ENCODE results near the gene APLN. TPM values are rescaled to one million over a fixed set of nuclear protein-coding genes. Genes with fewer than 3 reads are reported as not detected.
A peak's percentile ranks its signal among the peaks of the same experiment; 100 is the strongest.

The APLN gene
- total RNA-seq, 1 experiment from 2014 or later = not detected

DNA sequence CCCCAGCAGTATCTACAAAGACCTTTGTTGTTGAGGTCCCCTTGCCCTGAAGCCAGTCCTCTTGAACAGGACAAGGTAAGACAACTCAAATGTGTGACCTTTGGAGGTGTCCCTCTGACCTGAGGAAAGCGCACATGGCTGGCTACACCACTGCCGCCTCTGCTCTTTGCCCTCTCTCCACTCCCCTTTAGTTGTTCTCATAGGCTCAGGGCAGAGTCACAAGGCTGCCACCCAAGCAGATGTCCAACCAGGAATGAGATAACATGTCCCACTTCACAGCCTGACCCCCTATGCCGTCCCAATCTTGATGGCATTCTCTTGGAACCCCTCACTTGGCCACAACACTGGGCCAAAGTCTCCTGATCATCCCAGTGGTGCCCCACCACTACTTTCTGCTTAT is 46.3 kb downstream of the APLN start:
- Histone ChIP-seq H3K27ac (ENCODE audit: low read length) (no peak overlapping the region), H3K4me2 (ENCODE audit: low read depth, low read length, poor library complexity, severe bottlenecking) (no peak overlapping the region), H3K4me1 (ENCODE audit: low read length) (peaks cover 13% of the 10 kb centered on the region), H4K20me1 (ENCODE audit: insufficient read depth, low read depth, low read length) (no peaks in the 10 kb centered on the region), H3K27me3 (ENCODE audit: low read length) (no peaks in the 10 kb centered on the region), H3K4me3 (ENCODE audit: low read length) (no peak overlapping the region), H2AFZ (ENCODE audit: low read length) (no peak overlapping the region), H3K9ac (ENCODE audit: low read length) (no peak overlapping the region), H3K9me2 (replicated peaks; ENCODE audit: insufficient read depth, low read length) (no peaks in the 10 kb centered on the region), H3K79me2 (ENCODE audit: low read length) (no peaks in the 10 kb centered on the region), H3K9me3 (ENCODE audit: low read length) (no peaks in the 10 kb centered on the region), H3K36me3 (ENCODE audit: insufficient read depth, low read length) (no peaks in the 10 kb centered on the region)
- DNase-seq = no peak

DNA sequence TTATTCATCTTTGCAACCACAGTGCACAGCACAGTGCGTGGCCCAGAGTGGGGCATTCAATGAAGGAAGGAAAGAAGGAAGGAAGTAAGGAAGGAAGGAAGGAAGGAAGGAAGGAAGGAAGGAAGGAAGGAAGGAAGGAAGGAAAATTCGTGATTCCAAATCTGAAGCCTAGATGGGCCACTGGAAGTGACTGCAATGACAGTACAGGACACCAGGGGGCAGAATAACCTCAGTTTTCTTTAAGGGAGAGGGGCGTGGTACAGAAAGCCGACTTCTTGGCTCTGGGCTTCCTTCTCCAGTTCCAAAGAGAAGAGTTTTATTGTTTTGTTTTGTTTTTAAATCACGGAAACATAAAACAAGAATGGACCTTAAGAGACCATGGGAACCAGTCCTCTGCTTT is 47.8 kb downstream of the APLN start:
- peak; percentile 85 for DNase-seq
- no peak overlapping the region for H3K9ac ChIP-seq (ENCODE audit: low read length)
- no peak overlapping the region for H3K27ac ChIP-seq (ENCODE audit: low read length)
- H4K20me1 ChIP-seq (ENCODE audit: insufficient read depth, low read depth, low read length) = no peaks in the 10 kb centered on the region
- H3K9me2 ChIP-seq (replicated peaks; ENCODE audit: insufficient read depth, low read length) = no peaks in the 10 kb centered on the region
- no peak overlapping the region; the same call in 1 of the 2 replicates for H2AFZ ChIP-seq (ENCODE audit: low read length)
- H3K27me3 ChIP-seq (ENCODE audit: low read length) = no peaks in the 10 kb centered on the region
- peaks cover 13% of the 10 kb centered on the region for H3K4me1 ChIP-seq (ENCODE audit: low read length)
- no peaks in the 10 kb centered on the region for H3K79me2 ChIP-seq (ENCODE audit: low read length)
- no peak overlapping the region for H3K4me3 ChIP-seq (ENCODE audit: low read length)
- no peaks in the 10 kb centered on the region for H3K9me3 ChIP-seq (ENCODE audit: low read length)
- H3K36me3 ChIP-seq (ENCODE audit: insufficient read depth, low read length) = no peaks in the 10 kb centered on the region
- no peak overlapping the region for H3K4me2 ChIP-seq (ENCODE audit: low read depth, low read length, poor library complexity, severe bottlenecking)

GRCh38 chrX:129600981-129601424 is 53.8 kb downstream of the APLN start:
- H3K4me2 ChIP-seq (ENCODE audit: low read depth, low read length, poor library complexity, severe bottlenecking) = no peak overlapping the region
- no peaks in the 10 kb centered on the region for H4K20me1 ChIP-seq (ENCODE audit: insufficient read depth, low read depth, low read length)
- no peak overlapping the region for H3K9ac ChIP-seq (ENCODE audit: low read length)
- H3K9me3 ChIP-seq (ENCODE audit: low read length) = no peaks in the 10 kb centered on the region
- H3K79me2 ChIP-seq (ENCODE audit: low read length) = no peaks in the 10 kb centered on the region
- DNase-seq = peak; percentile 73
- peaks cover 26% of the 10 kb centered on the region for H3K4me1 ChIP-seq (ENCODE audit: low read length)
- no peak overlapping the region for H3K27ac ChIP-seq (ENCODE audit: low read length)
- no peaks in the 10 kb centered on the region for H3K9me2 ChIP-seq (replicated peaks; ENCODE audit: insufficient read depth, low read length)
- H3K27me3 ChIP-seq (ENCODE audit: low read length) = no peaks in the 10 kb centered on the region
- no peak overlapping the region for H2AFZ ChIP-seq (ENCODE audit: low read length)
- no peak overlapping the region for H3K4me3 ChIP-seq (ENCODE audit: low read length)
- H3K36me3 ChIP-seq (ENCODE audit: insufficient read depth, low read length) = no peaks in the 10 kb centered on the region

- DNase-seq = no peak
- H3K4me3 ChIP-seq (ENCODE audit: low read length) = no peak overlapping the region
- no peak overlapping the region for H3K4me2 ChIP-seq (ENCODE audit: low read depth, low read length, poor library complexity, severe bottlenecking)
- no peak overlapping the region for H3K27ac ChIP-seq (ENCODE audit: low read length)
- no peaks in the 10 kb centered on the region for H3K36me3 ChIP-seq (ENCODE audit: insufficient read depth, low read length)
- H3K9me3 ChIP-seq (ENCODE audit: low read length) = no peaks in the 10 kb centered on the region
- no peaks in the 10 kb centered on the region for H3K27me3 ChIP-seq (ENCODE audit: low read length)
- no peaks in the 10 kb centered on the region for H4K20me1 ChIP-seq (ENCODE audit: insufficient read depth, low read depth, low read length)
- H3K9me2 ChIP-seq (replicated peaks; ENCODE audit: insufficient read depth, low read length) = no peaks in the 10 kb centered on the region
- no peak overlapping the region for H2AFZ ChIP-seq (ENCODE audit: low read length)
- H3K9ac ChIP-seq (ENCODE audit: low read length) = no peak overlapping the region
- no peaks in the 10 kb centered on the region for H3K79me2 ChIP-seq (ENCODE audit: low read length)
- H3K4me1 ChIP-seq (ENCODE audit: low read length) = peaks cover 34% of the 10 kb centered on the region
These were observed 54.8 kb downstream of the APLN start for GRCh38 chrX:129599996-129600395.

DNA sequence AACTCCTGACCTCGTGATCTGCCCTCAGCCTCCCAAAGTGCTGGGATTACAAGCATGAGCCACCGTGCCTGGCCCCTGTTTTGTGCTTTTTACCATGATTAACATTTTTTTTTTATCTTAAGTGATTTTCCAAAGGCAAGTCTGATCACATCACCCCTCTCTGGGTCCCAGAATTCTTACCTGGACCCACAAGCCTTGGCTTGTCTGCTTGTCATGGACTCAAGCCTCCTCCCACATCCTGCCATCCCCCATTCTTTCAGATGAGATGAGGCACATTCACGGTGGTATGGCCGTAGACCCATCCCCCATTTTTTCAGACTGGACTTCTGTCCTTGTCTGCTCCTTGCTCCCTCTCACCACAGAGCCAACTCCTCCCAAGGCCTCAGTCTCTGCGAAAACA is 55.3 kb downstream of the APLN start:
- Histone ChIP-seq H3K4me1 (ENCODE audit: low read length) (peaks cover 29% of the 10 kb centered on the region), H2AFZ (ENCODE audit: low read length) (no peak overlapping the region), H4K20me1 (ENCODE audit: insufficient read depth, low read depth, low read length) (no peaks in the 10 kb centered on the region), H3K36me3 (ENCODE audit: insufficient read depth, low read length) (no peaks in the 10 kb centered on the region), H3K9me2 (replicated peaks; ENCODE audit: insufficient read depth, low read length) (no peaks in the 10 kb centered on the region), H3K79me2 (ENCODE audit: low read length) (no peaks in the 10 kb centered on the region), H3K4me2 (ENCODE audit: low read depth, low read length, poor library complexity, severe bottlenecking) (no peak overlapping the region), H3K27ac (ENCODE audit: low read length) (no peak overlapping the region), H3K27me3 (ENCODE audit: low read length) (no peaks in the 10 kb centered on the region), H3K9me3 (ENCODE audit: low read length) (no peaks in the 10 kb centered on the region), H3K9ac (ENCODE audit: low read length) (no peak overlapping the region), H3K4me3 (ENCODE audit: low read length) (no peak overlapping the region)
- no peak for DNase-seq

DNA sequence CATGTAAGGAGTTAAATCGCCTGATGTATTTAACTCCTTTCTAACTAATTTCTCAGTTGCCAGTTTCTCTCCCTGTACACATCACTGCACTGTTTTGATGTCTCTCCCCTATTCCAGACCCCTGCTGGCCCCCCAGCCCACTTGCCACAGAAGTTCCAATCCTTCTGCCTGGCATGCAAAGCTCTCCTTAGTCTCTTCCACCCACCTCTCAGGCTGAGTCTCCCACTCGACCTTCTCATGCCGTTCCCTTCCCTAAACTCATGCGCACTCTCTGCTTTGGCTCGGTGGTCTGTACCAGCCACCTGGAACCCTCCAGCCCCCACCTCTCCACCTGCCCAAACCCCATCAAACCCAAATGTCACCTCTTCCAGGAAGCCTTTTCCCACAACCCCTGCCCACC is 56.9 kb downstream of the APLN start:
- Histone ChIP-seq H3K4me1 (ENCODE audit: low read length) (peaks cover 21% of the 10 kb centered on the region), H3K27me3 (ENCODE audit: low read length) (no peaks in the 10 kb centered on the region), H3K36me3 (ENCODE audit: insufficient read depth, low read length) (no peaks in the 10 kb centered on the region), H3K4me3 (ENCODE audit: low read length) (no peak overlapping the region), H4K20me1 (ENCODE audit: insufficient read depth, low read depth, low read length) (no peaks in the 10 kb centered on the region), H3K79me2 (ENCODE audit: low read length) (no peaks in the 10 kb centered on the region), H3K27ac (ENCODE audit: low read length) (no peak overlapping the region), H2AFZ (ENCODE audit: low read length) (no peak overlapping the region), H3K4me2 (ENCODE audit: low read depth, low read length, poor library complexity, severe bottlenecking) (no peak overlapping the region), H3K9me2 (replicated peaks; ENCODE audit: insufficient read depth, low read length) (no peaks in the 10 kb centered on the region), H3K9me3 (ENCODE audit: low read length) (no peaks in the 10 kb centered on the region), H3K9ac (ENCODE audit: low read length) (no peak overlapping the region)
- peak; percentile 16 for DNase-seq

- H3K27me3 ChIP-seq (ENCODE audit: low read length) = no peaks in the 10 kb centered on the region
- H3K27ac ChIP-seq (ENCODE audit: low read length) = peak overlapping the region; percentile 84
- peak overlapping the region; percentile 35 for H3K9ac ChIP-seq (ENCODE audit: low read length)
- peak overlapping the region; percentile 14; the same call in 1 of the 2 replicates for H3K4me3 ChIP-seq (ENCODE audit: low read length)
- no peaks in the 10 kb centered on the region for H3K9me3 ChIP-seq (ENCODE audit: low read length)
- no peaks in the 10 kb centered on the region for H3K36me3 ChIP-seq (ENCODE audit: insufficient read depth, low read length)
- H3K9me2 ChIP-seq (replicated peaks; ENCODE audit: insufficient read depth, low read length) = no peaks in the 10 kb centered on the region
- peak overlapping the region; percentile 78; the same call in 1 of the 2 replicates for H2AFZ ChIP-seq (ENCODE audit: low read length)
- H4K20me1 ChIP-seq (ENCODE audit: insufficient read depth, low read depth, low read length) = no peaks in the 10 kb centered on the region
- DNase-seq = peak; percentile 55
- H3K79me2 ChIP-seq (ENCODE audit: low read length) = no peaks in the 10 kb centered on the region
- peaks cover 18% of the 10 kb centered on the region for H3K4me1 ChIP-seq (ENCODE audit: low read length)
- peak overlapping the region; percentile 47 for H3K4me2 ChIP-seq (ENCODE audit: low read depth, low read length, poor library complexity, severe bottlenecking)
These were observed 58.7 kb downstream of the APLN start for GRCh38 chrX:129596077-129596476.
